OCI-LY3 (cell line): ENCODE measurements around the gene PPP1R9A.
A peak's percentile ranks its signal among the peaks of the same experiment; 100 is the strongest.

Source experiments
- H2AFZ ChIP-seq: fragments of 200-600, 300-600 bp; shearing (Covaris generic); 2 replicates; pipeline ENCODE4 v1.6.0; 2014; ENCODE audit warnings: antibody characterized with exemption, low read depth, low read length
- H3K27ac ChIP-seq: fragments of 200-600, 300-600 bp; sonication (generic); 2 replicates; pipeline ENCODE4 v1.5.1; 2014; ENCODE audit warnings: mild to moderate bottlenecking, low read length, moderate library complexity, mixed read lengths
- H3K27me3 ChIP-seq: fragments of 200-600, 300-600 bp; sonication (generic); 2 replicates; pipeline ENCODE4 v1.6.1; 2014; ENCODE audit warnings: low read depth, low read length, mixed read lengths
- H3K36me3 ChIP-seq: fragments of 200-600, 300-600 bp; sonication (generic); replicated peaks from 2 replicates; pipeline ENCODE3; 2014; ENCODE audit warnings: low read depth, low read length, mixed read lengths
- H3K4me1 ChIP-seq: fragments of 300-600, 200-600 bp; sonication (generic); 2 replicates; pipeline ENCODE4 v1.6.1; 2014; ENCODE audit warnings: low read length, mixed read lengths
- H3K4me2 ChIP-seq: fragments of 200-600, 300-600 bp; sonication (generic); 2 replicates; pipeline ENCODE4 v1.6.1; 2014; ENCODE audit warnings: low read length, mixed read lengths
- H3K4me3 ChIP-seq: fragments of 300-600, 200-600 bp; sonication (generic); 2 replicates; pipeline ENCODE4 v1.5.1; 2014; ENCODE audit warnings: antibody characterized with exemption, mild to moderate bottlenecking, low read length, moderate library complexity
- H3K79me2 ChIP-seq: fragments of 300-600, 200-600 bp; shearing (Covaris generic); 2 replicates; pipeline ENCODE4 v1.6.1; 2014; ENCODE audit warnings: mild to moderate bottlenecking, low read length, mixed read lengths
- H3K9ac ChIP-seq: fragments of 300-600, 200-600 bp; shearing (Covaris generic); 2 replicates; pipeline ENCODE4 v1.6.0; 2014; ENCODE audit warnings: mild to moderate bottlenecking, low read length, moderate library complexity
- H3K9me3 ChIP-seq: fragments of 200-600, 300-600 bp; shearing (Covaris generic); 2 replicates; pipeline ENCODE4 v1.6.1; 2014; ENCODE audit warnings: low read length, mixed read lengths; ENCODE audit not compliant: insufficient read depth
- H4K20me1 ChIP-seq: fragments of 200-600, 300-600 bp; sonication (generic); 2 replicates; pipeline ENCODE4 v1.6.1; 2016; ENCODE audit warnings: low read length, mixed read lengths; ENCODE audit not compliant: insufficient read depth
- EZH2phosphoT487 ChIP-seq: fragments of 200-600 bp; shearing (Covaris generic); IDR thresholded peaks from 2 replicates; pipeline ENCODE4 v1.6.1; 2018; ENCODE audit warnings: antibody characterized with exemption, mixed run types, low read depth
- TF ChIP-seq, protein P1 (sequence below): fragments of 200-600, 300-600 bp; sonication (generic); IDR thresholded peaks from 2 replicates; pipeline ENCODE4 v1.5.1; 2014; ENCODE audit warnings: antibody characterized with exemption, low read length, low read depth

Gene PPP1R9A

DNA sequence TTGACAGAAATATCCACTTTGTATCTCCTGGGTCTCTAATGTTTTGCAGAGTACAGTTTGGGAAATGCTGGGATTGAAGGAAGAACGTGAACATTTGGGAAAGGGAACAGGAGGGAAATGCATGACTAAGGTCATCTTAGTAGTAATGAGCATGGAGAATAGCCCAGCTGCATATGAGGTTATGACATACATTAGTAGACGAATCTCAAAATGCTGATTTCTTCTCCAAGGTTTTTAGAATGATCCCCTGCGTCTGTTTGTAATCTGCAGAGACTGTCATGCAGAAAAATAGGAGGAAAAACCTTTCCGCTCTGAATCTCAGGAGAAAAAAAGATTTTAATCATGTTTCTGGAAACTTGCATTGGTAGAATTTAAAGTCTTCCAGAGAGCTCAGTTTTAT lies 133.6 kb downstream of the PPP1R9A start:
- no peak overlapping the region for H3K9ac ChIP-seq
- no peak for TF ChIP-seq EZH2phosphoT487
- TF ChIP-seq, protein P1, sequence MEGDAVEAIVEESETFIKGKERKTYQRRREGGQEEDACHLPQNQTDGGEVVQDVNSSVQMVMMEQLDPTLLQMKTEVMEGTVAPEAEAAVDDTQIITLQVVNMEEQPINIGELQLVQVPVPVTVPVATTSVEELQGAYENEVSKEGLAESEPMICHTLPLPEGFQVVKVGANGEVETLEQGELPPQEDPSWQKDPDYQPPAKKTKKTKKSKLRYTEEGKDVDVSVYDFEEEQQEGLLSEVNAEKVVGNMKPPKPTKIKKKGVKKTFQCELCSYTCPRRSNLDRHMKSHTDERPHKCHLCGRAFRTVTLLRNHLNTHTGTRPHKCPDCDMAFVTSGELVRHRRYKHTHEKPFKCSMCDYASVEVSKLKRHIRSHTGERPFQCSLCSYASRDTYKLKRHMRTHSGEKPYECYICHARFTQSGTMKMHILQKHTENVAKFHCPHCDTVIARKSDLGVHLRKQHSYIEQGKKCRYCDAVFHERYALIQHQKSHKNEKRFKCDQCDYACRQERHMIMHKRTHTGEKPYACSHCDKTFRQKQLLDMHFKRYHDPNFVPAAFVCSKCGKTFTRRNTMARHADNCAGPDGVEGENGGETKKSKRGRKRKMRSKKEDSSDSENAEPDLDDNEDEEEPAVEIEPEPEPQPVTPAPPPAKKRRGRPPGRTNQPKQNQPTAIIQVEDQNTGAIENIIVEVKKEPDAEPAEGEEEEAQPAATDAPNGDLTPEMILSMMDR, result no peak
- no peak overlapping the region for H3K27ac ChIP-seq
- no peaks in the 10 kb centered on the region for H3K9me3 ChIP-seq
- H3K4me1 ChIP-seq, result peaks cover under 1% of the 10 kb centered on the region
- H2AFZ ChIP-seq, result no peak overlapping the region
- no peaks in the 10 kb centered on the region for H3K36me3 ChIP-seq
- no peaks in the 10 kb centered on the region; the same call in 1 of the 2 replicates for H3K27me3 ChIP-seq
- no peak overlapping the region for H3K4me3 ChIP-seq
- no peaks in the 10 kb centered on the region for H4K20me1 ChIP-seq
- H3K79me2 ChIP-seq, result no peaks in the 10 kb centered on the region
- no peak overlapping the region for H3K4me2 ChIP-seq

DNA sequence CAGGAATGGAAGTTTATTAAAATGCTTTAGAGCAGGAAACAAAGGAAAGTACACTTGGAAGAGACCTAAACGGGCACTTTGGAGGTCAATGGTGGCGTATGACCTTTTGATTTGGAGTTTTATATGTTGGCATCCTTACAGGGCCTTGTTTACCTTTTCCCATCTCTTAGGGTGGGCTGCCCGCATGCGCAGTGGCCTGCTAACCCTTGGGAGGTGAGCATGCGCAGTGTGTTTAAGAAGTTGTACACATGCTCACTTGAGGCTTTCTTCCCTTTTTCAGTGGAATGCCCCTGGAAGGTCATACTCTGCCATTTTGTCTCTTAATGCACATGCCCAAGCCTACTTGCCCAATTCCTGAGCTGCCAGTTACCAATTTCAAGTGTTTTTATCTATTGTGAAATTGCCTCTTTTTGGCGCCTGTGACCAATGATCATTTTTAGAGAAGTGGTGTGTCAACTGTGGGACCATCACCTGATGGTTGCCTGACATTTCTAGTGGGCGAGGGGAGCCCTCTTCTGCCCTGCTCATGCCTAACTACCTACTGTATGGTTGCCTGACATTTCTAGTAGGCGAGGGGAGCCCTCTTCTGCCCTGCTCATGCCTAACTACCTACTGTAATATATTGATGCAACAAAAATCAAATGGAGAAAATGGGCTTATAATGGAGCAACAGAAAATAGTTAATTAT lies 138.0 kb downstream of the PPP1R9A start:
- peak overlapping the region; percentile 14; the same call in 1 of the 2 replicates for H3K4me2 ChIP-seq
- no peaks in the 10 kb centered on the region for H3K79me2 ChIP-seq
- TF ChIP-seq, protein P1, result peak; percentile 69
- no peak for TF ChIP-seq EZH2phosphoT487
- peaks cover 13% of the 10 kb centered on the region for H3K4me1 ChIP-seq
- no peak overlapping the region for H3K9ac ChIP-seq
- no peak overlapping the region for H2AFZ ChIP-seq
- H3K4me3 ChIP-seq, result no peak overlapping the region
- H3K36me3 ChIP-seq, result no peaks in the 10 kb centered on the region
- H3K27ac ChIP-seq, result no peak overlapping the region
- H3K27me3 ChIP-seq, result peaks cover 18% of the 10 kb centered on the region
- no peaks in the 10 kb centered on the region for H3K9me3 ChIP-seq
- no peaks in the 10 kb centered on the region for H4K20me1 ChIP-seq

DNA sequence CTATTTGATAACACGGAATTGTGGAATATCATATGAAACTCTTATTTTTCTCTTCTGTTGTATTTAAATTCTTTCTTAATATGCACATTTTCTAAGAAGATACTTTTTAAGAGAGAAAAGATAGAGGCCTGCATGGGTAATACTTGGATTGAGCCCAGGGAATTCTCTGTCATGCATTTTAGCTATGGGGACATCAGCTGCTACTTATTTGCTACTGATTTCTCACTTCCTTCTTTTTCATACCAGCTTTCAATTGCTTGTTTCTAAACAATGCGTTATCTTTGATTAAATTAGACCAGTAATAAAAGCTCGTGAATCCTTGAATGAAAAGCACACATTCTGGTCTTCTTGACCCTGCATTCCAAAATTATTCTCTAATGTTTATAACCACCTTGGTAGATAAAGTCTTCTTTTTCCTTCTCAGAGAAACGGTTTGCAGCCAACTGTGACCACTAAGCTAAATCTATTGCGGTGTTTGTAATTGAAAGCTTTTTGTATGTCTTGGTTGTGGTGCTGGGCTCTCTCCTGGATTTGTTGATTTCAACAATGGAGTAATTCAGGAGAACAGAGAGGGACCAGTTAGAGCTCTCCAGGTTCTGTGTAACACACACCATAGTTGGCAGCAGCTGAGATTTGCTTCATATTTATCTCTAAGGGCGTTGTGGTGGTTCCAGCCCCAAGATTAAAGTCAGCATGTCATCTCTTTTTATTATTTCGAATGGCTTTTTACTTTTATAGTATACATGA lies 139.3 kb downstream of the PPP1R9A start:
- H3K36me3 ChIP-seq, result no peaks in the 10 kb centered on the region
- H3K4me1 ChIP-seq, result peaks cover 13% of the 10 kb centered on the region
- peak overlapping the region; percentile 68 for H3K4me2 ChIP-seq
- no peak overlapping the region for H3K27ac ChIP-seq
- H2AFZ ChIP-seq, result no peak overlapping the region
- TF ChIP-seq, protein P1, result no peak
- no peak for TF ChIP-seq EZH2phosphoT487
- H3K9ac ChIP-seq, result no peak overlapping the region
- H3K4me3 ChIP-seq, result peak overlapping the region; percentile 34; the same call in 1 of the 2 replicates
- H3K27me3 ChIP-seq, result peaks cover 18% of the 10 kb centered on the region
- H3K79me2 ChIP-seq, result no peaks in the 10 kb centered on the region
- no peaks in the 10 kb centered on the region for H4K20me1 ChIP-seq
- no peaks in the 10 kb centered on the region for H3K9me3 ChIP-seq

DNA sequence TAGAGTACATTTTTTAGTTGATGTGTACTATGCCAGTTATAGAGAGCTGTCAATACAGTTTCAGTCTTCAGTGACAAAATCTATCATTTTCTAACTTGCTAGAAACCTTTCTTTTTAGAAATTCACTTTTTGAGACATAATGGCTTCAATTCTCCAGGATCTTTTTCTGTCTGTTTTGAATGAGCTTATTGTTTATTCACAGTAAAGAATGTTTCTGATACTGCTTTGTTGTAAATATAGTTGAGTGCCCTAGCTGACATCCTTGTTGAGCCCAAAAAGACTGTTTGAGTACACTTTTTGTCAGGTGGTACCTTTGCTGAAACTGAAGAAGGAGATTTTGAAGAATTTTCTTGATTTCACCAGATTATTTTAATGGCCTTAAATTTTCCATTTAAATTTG lies 139.9 kb downstream of the PPP1R9A start:
- H3K4me1 ChIP-seq, result peaks cover 13% of the 10 kb centered on the region
- H3K36me3 ChIP-seq, result no peaks in the 10 kb centered on the region
- H3K4me3 ChIP-seq, result no peak overlapping the region
- H3K4me2 ChIP-seq, result peak overlapping the region; percentile 68; the same call in 1 of the 2 replicates
- TF ChIP-seq, protein P1, result no peak
- TF ChIP-seq EZH2phosphoT487, result no peak
- H3K79me2 ChIP-seq, result no peaks in the 10 kb centered on the region
- peaks cover 18% of the 10 kb centered on the region for H3K27me3 ChIP-seq
- H3K9me3 ChIP-seq, result no peaks in the 10 kb centered on the region
- no peak overlapping the region for H3K27ac ChIP-seq
- no peak overlapping the region for H3K9ac ChIP-seq
- H4K20me1 ChIP-seq, result no peaks in the 10 kb centered on the region
- no peak overlapping the region for H2AFZ ChIP-seq
